LNCAP (cell line): ENCODE measurements around the gene RTKN.

Experiments
- TF ChIP-seq, protein P1 (sequence below): fragments of 450-650 bp; IDR thresholded peaks from 2 replicates; pipeline ENCODE4 v1.5.1; 2017; ENCODE audit warnings: mild to moderate bottlenecking

The RTKN gene

DNA sequence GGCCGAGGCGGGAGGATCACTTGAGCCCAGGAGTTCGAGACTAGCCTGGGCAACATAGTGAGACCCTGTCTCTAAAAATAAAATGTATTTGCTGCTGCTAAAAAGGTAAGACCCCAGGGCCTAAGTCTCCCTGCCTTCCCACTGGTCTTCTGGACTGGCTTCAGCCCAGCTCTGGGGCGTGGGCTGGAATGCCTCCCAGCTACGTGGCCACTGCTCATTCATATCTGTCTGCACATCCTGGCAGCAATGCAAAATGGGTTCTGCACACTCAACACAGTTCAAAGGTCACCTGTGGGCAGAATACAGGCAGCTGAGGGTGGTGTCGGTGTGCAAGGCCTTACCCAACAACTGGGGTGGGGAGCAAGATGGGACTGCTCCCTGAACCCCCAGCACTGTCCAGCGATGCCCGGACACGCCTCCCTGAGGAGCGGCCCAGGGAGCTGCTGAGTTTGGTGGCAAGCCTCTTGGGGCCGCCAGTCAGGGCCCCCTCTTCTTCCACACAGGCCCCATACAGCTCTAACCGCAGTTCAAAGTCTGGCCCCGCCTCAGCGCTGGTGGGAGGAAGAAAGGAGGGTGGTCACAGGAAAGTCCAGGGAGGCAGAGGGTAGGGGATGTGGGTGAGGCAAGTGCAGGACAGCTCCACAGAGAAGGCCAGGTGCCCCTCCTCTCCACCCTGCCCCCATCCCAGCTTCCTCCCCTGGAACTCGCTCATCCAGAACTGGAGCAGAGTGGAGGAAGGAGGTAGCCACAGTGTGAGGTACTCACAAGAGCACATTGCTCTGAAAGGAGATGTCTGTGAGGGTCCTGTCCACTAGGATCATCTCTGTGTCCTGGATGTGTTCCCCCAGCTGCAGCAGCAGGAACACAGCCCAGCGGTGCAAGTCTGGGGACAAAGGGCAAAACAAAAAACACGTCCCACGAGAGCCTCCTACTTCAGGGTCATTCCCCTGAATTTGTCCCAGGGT, 12.0 kb downstream of the RTKN start:
- TF ChIP-seq, protein P1, sequence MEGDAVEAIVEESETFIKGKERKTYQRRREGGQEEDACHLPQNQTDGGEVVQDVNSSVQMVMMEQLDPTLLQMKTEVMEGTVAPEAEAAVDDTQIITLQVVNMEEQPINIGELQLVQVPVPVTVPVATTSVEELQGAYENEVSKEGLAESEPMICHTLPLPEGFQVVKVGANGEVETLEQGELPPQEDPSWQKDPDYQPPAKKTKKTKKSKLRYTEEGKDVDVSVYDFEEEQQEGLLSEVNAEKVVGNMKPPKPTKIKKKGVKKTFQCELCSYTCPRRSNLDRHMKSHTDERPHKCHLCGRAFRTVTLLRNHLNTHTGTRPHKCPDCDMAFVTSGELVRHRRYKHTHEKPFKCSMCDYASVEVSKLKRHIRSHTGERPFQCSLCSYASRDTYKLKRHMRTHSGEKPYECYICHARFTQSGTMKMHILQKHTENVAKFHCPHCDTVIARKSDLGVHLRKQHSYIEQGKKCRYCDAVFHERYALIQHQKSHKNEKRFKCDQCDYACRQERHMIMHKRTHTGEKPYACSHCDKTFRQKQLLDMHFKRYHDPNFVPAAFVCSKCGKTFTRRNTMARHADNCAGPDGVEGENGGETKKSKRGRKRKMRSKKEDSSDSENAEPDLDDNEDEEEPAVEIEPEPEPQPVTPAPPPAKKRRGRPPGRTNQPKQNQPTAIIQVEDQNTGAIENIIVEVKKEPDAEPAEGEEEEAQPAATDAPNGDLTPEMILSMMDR = no peak

DNA sequence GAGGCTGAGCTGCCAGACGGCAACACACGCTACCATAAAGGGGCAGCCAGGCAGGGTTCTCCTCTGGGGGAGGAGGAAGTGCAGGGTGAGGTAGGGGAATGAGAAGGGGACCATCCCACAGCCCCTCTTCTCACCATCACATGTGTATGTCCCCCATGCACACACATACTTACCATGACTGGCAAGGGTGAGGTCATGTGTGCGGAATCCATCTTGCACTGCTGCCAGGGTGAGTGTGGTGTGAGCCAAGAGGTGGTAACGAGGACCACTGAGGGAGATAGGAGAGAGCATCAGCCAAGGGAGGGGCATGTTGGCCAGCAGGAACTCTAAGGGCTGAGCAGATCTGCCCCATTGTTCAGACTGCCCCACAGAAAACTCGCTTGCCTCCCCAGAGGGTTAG, 13.1 kb downstream of the RTKN start:
- TF ChIP-seq, protein P1 = no peak

DNA sequence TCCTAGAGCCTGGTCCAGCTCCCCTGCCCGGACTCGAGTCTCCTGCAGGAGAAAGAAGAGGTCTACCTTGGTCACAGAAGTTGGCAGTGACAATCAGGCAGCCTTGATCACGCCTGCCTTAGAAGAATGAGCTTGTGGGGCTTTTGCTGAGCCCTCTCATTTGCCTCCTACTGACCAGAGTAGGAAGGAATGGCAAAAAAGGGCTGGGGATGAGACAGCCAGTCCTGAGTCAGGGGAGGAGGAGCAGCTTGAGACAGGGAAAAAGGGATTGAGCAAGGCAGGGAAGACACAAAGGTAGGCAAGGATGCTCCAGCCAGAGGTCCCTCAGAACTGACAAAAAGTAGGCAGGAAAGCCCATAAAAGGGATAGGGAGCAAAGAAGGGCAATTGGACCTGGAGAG, 14.2 kb downstream of the RTKN start:
- TF ChIP-seq, protein P1 = no peak

DNA sequence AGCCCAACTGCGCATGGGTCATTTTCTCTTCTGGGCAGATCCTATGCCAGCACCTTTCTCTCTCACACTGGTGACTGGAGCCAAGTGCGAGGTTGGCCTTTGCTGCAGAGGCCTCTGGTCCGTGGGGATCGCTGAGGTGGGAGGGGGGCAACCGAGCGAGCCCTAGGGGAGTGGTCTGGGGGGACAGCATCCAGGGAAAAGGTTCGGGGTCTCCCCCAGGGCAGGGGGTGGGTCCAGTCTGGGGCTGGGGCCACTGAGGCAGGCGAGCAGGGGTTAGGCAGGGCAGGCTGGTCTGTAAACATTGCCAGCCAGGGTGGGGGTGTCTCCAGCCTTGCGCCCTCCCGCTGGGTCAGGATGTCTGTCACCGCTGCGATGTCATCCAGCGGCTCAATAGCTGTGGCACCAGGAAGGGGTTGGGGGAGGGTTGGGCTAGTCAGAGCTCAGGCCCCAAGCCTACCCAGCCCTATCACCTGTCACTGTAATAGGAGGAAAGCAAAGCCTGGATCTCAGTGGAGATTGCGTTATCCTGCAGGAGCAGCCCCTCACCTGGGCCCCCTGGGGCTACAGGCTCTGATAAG, 15.5 kb downstream of the RTKN start:
- TF ChIP-seq, protein P1 = no peak

DNA sequence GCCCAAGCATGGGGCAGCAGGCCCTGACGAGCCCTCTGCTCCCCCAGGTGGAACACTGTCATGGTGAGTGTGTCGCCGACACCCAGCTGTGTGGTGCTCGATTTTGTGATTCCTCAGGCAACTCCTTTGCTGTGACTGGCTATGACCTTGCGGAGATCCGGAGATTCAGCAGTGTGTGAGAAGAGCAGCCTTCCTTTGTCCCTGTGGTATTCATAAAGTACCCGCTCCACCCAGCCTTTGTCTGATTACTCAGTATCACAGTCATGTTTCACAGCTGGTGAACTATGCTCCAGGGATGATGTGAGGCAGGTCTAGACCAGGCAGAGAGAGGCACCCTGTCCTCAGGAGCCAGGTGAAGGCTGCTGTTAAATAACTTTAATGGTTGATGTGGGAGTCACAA, 16.2 kb downstream of the RTKN start:
- TF ChIP-seq, protein P1 = no peak

DNA sequence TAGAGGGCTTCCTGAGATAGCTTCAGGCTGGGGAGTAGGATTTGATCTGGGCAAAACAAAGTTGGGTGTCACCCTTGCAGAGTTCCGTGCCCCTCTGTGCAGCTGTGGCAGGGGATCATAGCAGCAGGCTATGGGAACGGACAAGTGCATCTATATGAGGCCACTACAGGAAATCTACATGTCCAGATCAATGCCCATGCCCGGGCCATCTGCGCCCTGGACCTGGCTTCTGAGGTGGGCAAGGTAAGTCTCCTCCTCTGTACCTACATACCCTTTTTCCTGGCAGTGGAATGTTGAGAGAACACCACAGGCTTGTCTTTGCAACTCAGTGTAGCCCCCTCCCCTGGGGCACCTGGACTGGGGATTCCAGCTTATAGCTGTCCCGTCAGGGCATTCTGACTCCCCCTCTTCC, 16.7 kb downstream of the RTKN start:
- TF ChIP-seq, protein P1 = no peak

DNA sequence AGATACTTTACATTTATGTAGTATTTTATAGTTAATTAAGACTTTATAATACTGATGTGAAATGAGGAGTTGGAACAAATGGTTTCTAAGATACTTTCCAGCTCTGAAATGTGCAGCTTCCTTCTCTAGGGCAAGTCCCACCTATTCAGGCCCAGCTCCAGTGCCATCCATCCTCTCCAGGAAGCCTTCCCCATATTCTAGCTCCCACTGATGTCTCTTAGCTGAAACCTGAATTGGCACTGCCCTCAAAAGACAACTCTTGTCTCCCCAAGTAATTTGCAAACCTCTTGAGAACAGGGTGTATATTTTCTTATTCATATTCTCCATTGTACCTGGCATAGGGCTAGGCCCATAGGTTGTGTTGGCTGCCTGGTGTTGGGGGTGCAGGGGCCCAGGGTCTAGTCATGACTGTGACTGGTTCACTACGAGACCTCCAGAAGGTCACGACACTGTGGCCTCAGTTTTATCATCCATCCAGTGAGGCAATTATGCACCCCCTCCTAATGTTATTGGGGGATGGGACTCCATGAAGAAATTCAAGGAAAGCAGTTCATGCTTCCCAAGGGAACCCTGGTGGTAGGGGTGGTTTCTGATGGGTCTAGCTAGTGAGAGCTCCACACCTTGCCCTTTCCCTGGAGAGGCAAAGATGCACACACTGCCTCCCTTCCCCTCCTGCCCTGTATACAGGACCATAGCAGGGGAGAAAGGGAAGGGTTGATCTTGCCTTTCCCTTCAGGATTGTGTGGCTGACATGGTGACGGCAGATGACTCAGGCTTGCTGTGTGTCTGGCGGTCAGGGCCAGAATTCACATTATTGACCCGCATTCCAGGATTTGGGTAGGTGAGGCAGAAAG, 17.4 kb downstream of the RTKN start:
- TF ChIP-seq, protein P1 = no peak
